ENCODE measurements around the gene ZSWIM5.

The ZSWIM5 gene

DNA sequence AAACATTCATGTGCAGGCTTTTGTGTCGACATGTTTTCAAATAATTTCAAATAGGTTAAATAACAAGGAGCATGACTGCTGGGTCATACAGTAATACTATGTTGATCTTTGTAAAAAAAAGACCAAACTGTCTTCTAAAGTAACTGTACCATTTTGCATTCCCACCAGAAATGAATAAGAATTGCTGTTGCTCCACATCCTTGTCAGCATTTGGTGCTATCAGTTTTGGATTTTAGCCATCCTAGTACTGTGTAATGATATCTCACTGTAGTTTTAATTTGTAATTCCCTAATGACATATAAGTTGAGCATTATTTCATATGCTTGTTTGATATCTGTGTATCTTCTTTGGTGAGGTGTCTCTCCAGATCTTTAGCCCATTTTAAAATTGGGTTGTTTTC is 182.7 kb downstream of the ZSWIM5 start:
- DNase-seq (ENCODE audit: low spot score) = no peak

DNA sequence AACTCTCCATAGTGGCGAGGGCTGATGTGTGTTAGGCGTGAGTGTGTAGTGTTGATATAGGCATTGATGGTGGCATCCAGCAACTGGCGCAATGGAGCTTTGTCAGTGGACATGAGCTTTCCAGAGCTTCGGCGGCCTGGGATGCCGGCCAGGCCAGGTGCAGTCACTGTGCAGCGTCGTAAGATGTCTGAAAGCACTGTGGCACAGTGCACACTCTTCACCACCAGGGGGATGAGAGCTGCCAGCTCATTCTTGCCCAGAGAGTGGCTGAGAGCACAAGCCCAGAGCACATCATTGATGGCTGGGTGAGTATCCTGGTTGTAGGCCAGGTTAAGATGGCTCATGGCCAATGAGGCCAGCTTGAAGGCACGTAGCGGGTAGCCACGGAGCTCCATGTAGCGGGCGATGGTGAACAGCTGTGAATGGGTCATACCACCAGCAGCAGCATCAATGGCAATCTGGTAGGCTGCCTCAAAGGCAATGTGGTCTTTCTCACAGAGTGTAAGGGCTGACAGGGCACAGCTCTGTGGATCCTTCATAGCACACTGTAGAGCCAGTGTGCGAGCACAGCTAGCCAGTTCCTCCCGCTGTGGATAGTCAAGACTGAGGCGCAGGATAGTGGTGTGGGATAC is 187.7 kb downstream of the ZSWIM5 start:
- peak; percentile 49 for DNase-seq (ENCODE audit: low spot score)

DNA sequence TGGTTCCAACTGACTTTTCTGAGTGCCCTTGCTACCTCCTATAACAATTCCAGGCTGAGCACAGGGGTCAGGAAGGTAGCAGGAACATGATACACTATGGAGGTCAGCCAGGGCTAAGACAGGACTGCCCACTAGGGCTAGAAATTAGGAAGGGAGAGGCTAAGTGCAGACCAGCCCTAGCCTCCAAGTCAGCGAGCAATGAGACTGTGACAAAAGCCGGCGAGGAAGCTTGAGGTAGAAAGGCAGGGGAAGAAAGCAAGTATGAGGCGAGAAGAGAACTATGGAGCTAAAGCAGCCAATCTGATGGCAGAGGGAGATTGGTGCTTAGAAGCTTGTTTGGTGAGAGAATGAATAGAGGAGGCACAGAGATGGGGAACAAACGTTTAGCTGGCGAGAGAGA is 189.6 kb downstream of the ZSWIM5 start:
- no peak for DNase-seq (ENCODE audit: low spot score)

DNA sequence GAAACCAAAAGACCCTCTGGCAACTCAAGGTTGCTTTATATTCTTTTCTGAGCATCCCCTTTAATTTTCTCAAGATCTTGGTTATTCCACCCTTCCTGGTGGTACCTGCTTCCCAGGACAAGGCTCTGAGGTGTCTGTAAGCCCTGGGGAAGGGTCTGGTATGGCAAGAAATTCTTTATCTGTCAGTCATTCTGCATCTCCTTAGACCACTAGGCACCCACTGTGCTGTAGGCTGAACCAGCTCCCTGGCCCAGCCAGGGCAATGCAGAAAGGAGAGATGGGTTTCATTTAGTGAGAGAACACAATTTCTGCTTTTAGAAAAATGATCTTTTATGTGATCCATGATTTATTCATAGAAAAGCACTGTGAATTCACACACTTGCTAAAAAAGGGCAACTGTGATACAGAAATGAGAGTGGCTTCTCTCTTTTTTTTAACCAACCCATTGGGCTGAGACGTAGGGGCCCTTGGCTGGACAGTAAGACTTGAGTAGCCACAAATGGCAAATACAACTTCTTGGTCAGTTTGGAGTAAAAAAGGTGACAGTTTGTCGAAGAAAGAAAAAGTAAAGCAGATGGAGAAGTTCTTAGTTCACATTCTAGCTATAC is 190.2 kb downstream of the ZSWIM5 start:
- DNase-seq (ENCODE audit: low spot score) = no peak

DNA sequence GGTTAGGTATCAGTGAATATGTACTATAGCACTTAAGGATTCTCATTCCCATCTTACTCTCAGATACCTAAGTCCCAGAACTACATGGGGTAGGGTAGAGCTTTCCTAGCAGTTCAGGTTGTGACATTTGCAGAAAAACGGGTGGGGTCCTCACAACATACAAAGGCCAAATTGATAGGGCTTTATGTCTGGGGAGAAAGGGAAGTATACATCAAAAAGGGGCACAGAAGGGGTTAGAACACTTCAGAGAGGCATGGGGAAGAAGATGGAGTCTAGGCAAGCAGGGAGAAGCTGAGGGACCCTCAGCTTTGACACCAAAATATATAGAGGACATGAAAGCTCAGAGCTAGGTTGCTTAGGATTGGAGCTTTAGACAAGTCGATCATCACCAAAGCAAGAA is 190.7 kb downstream of the ZSWIM5 start:
- no peak for DNase-seq (ENCODE audit: low spot score)

DNA sequence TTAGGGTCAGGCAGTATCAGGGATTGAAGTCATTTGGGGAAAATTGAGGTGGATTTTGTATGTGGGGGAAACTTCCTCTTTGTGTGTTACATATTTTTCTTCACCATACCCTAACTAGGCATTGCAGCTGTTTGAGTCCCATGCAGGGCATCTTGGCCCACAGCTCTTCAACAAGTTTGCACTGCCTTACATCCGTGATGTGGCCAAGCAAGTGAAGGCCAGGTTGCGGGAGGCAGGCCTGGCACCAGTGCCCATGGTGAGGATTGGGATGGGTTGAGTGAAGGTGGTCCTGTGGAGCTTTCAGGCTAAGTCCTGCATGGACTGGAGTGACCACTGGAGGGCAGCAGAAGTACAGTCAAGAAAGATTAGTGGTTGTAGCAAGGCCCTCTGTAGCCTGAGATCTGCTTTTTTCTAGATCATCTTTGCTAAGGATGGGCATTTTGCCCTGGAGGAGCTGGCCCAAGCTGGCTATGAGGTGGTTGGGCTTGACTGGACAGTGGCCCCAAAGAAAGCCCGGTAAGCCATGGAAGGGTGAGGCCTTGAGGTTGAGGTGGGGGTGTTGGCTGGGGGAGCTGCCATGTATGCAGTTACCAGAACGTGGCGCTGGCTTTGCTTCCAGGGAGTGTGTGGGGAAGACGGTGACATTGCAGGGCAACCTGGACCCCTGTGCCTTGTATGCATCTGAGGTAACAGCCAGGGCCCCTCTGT is 191.9 kb downstream of the ZSWIM5 start:
- DNase-seq (ENCODE audit: low spot score) = peak; percentile 84

DNA sequence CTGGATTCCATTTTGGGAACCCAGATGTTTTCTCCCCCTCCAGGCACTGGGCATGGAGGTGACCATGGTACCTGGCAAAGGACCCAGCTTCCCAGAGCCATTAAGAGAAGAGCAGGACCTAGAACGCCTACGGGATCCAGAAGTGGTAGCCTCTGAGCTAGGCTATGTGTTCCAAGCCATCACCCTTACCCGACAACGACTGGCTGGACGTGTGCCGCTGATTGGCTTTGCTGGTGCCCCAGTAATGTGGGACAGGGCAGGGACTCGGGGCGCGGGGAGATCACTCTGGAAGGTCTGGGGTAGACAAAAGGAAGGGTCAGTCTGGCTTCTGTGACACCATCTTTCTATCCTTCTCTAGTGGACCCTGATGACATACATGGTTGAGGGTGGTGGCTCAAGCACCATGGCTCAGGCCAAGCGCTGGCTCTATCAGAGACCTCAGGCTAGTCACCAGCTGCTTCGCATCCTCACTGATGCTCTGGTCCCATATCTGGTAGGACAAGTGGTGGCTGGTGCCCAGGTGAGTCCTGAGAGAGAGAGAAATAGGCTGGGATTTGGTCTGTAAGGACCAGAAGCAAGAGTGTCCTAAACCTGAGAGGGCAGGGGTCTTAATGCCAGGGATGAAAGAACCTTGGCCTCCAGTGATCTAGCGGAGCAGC is 192.7 kb downstream of the ZSWIM5 start:
- no peak for DNase-seq (ENCODE audit: low spot score)

DNA sequence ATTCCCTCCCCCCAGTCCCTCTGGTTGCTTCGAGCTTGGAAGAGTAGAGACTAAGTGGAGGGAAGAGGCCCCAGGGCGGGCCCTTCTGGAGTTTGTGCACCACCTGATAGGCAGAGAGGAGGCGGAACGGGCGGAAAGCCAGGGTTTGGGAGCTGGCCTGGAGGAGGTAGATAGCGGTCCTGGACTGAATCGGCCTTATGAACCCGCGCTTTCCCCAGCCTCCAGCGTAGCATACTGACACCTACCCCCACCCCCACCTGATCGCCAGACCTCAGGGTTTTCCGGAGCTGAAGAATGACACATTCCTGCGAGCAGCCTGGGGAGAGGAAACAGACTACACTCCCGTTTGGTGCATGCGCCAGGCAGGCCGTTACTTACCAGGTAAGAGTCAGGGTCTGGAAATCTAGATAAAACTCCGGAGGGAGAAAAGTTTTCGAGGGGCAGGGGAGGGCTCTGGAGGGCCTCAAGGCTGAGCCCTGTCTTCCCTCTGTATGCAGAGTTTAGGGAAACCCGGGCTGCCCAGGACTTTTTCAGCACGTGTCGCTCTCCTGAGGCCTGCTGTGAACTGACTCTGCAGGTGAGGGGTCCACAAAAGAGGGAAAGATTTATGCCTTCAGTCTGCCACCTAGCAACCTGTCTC is 193.6 kb downstream of the ZSWIM5 start:
- DNase-seq (ENCODE audit: low spot score) = no peak

DNA sequence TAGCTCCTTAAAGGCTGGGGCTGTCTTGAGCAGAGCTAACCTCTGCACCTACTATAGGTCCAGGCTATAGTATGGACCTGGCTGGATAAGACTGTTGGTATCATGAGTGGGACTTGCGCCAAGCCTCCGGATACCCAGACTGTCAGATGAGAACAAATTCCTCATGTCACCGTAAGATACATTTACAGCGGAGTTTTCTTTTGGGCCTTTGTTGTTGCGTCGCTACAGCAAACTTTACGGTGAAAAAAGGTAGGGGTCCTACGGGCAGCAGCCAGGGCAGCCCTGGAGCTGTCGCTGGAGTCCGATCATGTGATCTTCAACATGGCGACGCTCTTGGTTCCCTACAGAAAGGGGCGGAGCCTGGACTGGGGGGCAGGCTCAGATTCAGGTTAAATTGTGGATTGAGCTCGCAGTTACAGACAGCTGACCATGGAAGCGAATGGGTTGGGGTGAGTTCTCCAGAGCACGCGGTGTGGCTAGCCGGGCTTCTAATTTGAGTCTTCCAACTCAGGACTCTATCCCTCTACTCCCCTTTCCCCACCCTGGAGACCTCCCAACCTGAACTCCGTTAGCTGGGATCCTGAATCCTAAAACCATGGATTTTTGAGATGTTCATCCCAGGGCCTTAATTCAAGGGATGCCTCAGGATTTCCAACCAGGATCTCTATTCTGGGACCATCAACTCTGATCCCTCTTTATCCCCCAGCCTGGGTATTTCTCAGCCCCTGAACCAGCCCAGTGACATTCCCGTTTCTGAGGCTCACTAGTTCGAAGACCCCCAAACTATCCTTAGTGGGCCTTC is 194.4 kb downstream of the ZSWIM5 start, which contains the start of gene UROD:
Gene UROD, plus strand, starts transcription at position 418 of the 802 bp plus-strand sequence. Its CDS starts 12 bp downstream, at position 430.
- DNase-seq (ENCODE audit: low spot score) = peak; percentile 96

DNA sequence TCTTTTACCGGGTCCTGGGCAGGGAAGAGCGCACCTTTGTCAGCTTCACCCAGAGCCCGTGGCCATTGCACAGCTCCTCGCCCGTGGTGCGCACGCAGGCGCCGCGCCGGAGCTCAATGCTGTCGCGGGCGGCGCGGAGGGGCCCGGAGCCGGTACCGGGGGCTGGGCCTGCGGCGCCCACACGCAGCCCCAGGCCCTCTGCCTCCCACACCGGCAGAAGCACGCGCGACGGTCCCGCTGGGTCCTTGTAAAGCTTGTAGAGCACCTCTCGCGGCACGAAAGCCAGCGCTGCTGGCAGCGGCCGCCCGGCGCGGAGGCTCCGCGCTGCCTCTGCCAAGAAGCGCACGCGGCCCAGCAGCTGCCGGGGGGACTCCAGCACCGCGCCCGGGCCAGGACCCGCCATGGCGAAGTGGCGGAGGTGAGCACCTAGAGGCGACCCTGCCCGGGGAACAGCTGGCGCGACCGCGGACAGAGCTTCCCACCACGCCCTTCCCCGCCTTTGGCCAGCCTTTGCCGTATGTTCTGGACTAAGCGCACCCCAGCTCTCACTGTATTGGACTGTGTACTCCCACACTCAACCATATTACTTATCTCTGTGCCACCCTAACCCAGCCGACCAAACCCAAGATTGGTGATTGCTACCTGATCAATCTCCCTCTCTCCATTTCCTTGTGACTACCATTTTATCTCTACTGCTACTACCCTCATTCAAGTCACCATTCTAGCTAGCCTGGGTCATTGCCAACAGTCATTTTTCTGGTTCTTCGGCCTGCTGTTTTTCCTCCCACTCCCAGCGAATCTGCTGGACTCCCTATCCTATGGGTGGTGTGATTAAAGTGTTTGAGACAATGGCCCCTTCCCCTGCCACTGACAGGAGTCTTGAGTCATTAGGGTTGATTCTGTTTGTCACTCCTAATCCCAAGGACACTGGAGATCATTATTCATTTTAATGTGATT is 195.3 kb downstream of the ZSWIM5 start, which contains the start of gene HECTD3:
Gene HECTD3, minus strand, starts transcription at position 470 of the 957 bp plus-strand sequence. Its CDS starts 67 bp downstream, at position 403.
- DNase-seq (ENCODE audit: low spot score) = peak; percentile 87

DNA sequence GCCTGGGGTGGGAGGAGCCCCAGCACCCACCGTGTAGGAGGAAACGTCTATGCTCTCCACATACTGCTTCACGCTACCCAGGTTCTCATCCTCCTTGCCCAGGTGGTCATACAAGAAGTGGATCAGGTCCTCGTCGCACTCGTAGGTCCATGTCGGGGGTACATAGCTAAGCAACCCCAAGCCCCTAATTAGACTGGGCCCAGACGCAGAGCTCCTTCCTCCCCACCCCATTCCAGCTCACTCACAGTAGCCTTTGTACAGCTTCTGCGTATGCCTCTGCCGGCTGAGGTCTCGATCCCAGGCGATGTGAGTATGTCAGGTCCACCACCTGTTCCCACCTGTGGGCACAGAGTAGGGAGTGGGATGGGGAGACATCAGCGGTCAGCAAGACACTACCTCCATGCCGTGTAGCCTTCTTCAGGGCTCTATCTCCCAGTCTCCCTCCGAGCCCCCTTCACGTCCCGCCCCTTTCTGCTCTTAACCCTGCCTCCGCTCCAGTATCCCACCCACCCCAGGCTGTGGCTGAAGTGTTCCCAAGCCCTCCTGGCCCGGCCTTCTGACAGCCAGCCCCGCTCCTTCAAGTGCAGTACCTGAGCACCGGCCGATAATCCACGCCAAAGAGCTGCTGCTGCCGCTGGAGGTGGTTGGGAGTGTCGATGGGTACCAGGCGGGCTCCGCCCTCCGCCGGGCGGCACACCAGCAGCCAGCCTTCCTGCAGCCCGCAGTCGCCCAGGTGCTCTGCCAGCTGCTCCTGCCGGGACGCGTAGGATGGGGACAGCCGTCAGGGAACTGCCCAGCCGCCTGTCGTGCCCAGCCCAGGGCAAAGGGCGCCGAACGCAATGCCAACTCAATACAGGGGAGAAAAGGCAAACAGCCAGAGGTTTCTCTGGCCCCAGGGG is 196.2 kb downstream of the ZSWIM5 start:
- no peak for DNase-seq (ENCODE audit: low spot score)

DNA sequence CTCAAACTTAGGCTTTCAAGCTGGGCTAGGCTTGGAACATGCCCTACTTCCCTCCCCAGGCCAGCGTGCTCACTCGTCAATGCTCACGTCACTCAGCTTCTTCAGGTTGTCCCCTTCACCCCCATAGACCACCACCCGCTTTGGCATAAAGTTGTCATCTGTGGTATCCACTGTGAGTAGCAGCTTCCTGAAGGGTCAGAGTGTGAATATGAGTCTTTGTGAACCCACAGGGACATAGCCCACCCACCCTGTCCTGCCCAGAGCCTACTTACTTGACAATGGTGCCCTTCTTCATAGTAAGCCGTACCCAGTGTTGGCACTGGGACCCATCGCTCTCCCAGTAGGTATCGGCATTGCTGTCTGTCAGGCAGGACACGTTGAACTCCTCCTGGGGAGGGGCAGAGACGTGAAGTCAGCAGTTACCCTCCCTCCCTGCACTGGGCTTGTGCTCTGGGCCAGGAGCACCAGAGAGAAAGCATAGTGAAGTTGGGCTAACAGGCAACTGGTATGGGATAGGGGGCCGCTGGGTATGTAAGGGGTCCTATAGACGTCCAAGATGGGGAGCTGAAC is 197.0 kb downstream of the ZSWIM5 start:
- DNase-seq (ENCODE audit: low spot score) = no peak

DNA sequence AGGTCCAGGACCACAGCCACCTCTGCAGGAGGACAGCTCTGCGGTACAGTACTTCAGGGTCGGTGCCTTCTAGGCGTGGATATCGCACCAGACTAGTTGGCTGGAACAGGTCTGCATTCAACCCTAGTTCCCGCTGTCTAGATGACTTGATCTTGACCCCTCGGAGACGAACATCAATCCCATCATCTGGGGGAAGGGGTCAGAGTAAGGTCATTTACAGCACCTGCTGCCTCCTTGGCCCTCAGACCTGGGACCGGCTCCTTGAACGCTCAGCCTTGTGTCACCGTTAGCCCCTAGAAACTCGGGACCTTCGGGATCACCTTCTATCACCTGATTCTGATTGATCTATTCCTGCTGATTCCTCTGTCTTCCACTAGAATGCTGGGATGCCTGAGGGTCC is 197.9 kb downstream of the ZSWIM5 start:
- no peak for DNase-seq (ENCODE audit: low spot score)

DNA sequence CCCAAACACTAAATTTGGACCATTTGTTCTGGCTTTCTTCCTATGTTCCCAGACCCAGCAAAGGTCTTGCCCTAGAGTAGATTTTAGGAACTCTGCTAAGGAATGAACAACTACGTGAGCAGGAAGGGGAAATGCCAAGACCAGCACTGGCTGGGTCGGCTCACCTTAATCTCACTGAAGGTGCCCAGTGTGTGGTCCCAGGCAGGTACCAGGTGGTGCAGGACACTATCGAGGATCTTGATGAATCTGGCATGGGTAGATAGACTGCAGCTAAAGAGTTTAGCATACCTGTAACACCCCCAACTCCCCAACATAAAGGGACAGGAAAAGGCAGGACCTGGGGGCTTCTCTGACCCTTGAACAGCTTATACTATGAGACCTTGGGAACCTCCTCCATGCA is 198.3 kb downstream of the ZSWIM5 start:
- no peak for DNase-seq (ENCODE audit: low spot score)

DNA sequence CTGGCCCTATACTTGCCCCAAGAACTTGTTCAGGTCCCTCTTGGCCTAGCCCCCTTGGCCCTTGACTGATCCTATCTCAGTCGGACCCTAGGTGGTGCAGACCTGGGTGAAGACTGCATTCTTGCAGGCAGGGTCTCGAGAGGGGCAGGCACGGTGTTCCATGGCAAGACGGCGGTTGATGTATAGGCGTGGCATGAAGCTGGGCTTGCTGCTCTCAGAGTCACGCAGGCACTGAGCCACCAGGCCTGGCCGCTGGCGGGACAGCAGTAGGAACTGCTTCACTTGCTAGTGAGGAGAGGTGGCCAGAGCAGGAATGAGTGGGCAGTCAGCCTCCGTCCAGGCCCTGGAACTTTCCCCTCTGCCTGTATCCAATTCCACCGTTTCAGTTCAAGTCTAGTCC is 199.1 kb downstream of the ZSWIM5 start:
- no peak for DNase-seq (ENCODE audit: low spot score)

DNA sequence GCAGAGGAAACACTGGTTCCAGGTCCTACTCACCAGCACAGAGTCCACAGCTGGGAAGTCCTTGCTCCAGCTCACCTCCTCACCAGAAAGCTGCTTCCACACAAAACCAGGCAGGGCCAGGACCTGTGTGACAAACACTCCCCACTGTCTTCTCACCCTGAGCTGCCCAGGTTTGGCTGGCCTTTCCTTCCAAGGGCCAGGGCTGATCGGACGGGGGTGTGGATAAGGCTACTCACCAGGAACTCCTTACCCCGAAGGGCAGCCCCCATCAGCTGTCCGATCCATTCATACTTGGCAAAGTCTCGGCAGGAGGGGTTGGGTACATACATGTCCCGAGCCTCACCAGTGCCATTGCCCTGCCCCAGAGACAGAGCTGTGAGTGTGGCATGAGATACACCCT is 200.6 kb downstream of the ZSWIM5 start:
- no peak for DNase-seq (ENCODE audit: low spot score)

DNA sequence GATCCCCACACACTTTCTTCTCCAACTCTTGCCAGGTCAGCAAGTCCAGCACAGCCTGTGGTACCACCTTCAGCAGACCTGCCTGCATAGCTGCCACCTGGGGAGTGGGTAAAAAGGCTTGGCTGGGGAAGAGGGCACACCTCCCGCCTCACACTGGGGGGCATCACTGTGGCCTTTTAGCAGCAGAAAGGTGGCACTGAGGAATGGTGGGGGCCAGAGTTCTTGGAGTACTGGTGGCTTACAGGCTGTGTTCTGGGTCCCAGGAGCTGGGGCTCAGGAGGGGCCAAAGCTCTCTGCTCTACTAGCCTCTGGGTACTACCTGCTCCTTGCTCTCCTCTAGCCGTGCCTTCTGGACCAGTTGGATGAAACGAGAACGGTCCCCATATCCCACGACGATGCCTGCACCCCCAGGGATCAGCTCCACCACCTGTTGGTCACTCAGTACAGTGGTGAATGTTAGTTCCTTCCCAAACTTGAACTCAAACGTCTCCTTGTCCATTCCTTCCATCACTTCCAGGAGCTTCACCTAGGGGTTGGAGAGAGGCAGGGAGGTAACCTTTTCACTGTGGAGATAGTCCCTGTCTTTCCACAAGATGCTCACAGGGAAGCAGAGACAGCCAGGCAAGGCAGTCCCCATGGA is 202.0 kb downstream of the ZSWIM5 start:
- no peak for DNase-seq (ENCODE audit: low spot score)

DNA sequence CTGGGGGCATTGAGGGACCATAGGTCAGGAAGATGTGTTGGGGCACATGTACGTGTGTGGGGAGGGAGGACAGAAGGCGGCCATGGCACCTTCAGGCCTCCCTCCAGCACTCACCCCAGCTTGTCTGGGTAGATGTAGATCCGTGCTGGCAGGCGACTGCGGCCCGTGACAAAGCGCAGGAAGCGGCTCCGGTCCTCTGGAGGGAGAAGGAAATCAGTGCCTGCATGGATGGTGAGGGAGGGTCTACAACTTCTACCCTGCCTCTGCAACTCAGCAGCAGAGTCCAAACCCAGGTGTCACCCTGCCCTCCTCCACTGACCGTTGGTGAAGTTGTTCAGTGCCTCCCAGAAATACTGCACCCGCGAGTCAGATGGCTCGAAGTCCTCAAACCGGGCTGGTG is 202.7 kb downstream of the ZSWIM5 start:
- DNase-seq (ENCODE audit: low spot score) = no peak
